ENCODE results near the gene UBE2I.
"Not testable (repeated sequence)": the region's sequence is repeated elsewhere in the genome, so short reads cannot be mapped to it uniquely, and the experiment has no call there.

The UBE2I gene

DNA sequence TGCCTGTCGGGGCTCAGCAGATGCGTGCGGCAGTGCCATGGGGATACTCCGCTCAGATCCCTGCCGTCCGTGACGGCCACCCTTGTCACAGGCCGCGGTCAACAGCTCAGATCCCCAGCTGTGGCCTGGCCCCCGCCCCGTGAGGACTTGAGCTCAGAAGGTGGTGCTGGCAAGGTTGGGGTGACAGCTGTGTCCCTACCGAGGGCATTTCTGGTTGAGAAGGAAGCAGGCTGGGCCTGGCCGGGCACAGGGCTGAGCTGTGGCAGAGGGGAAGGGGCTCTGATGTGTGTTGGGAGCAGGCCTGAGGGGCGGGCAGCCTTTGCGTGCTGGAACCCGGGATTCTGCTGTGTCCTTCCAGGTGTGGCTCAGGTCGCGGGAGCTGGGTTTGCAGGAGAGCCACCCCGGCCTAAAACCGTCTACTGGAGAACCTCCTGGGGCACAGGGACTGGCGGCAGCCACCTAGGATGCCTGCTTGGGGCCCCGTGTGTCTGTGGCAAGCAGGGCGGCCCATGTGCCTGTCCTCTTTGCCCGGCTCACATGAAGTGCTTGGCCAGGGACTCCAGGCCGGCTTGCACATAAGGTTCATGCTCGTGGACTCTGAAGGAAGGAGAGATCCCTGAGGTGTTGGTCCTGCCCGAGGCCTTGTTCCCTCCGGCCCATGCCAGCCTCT is 5.1 kb downstream of the UBE2I start:
- DNase-seq: no peak

DNA sequence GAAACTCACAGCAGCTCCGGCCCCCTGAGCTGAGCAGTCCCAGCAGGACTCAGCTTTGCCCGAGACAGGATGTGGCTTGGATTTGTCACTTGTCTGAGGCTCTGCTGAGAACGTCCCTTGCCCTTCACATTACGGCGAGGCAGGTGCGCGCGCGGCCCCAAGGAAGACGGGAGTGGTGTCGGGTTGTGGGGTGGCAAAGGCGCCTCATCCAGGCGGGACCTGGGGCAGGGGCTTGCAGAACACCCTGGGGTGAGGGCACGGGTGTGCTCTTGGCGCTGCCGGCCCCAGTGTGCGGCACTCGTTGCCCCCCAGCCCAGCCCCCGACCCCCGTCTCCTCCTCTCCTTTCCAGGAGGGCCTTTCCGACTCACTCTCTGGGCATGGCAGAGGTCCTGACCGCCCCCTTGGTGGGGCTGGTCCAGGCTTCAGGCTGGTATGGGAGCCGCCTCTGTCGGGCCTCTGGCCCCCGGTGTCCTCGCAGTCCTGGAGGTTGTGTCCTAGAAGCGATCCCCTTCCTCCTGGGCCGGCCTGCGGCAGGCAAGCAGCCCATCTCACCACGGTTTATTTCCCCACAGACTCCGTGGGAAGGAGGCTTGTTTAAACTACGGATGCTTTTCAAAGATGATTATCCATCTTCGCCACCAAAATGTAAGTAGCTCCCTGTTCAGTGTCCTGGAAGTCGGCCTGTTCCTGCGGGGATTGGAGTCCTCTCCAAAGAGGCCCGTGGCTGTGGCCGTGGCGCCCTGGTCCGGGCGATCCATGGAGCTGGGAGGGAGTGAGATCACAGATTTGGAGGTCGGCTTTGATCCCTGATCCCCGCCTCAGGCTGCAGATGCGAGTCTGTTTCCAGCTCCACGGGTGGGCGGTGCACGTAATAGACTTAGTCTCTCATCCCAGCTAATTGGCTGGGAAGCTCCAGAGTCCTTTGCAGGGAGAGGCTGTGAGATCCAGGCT is 5.9 kb downstream of the UBE2I start:
- no peak for DNase-seq

GRCh38 chr16:1316033-1316405 is 6.6 kb downstream of the UBE2I start:
- no peak for DNase-seq

DNA sequence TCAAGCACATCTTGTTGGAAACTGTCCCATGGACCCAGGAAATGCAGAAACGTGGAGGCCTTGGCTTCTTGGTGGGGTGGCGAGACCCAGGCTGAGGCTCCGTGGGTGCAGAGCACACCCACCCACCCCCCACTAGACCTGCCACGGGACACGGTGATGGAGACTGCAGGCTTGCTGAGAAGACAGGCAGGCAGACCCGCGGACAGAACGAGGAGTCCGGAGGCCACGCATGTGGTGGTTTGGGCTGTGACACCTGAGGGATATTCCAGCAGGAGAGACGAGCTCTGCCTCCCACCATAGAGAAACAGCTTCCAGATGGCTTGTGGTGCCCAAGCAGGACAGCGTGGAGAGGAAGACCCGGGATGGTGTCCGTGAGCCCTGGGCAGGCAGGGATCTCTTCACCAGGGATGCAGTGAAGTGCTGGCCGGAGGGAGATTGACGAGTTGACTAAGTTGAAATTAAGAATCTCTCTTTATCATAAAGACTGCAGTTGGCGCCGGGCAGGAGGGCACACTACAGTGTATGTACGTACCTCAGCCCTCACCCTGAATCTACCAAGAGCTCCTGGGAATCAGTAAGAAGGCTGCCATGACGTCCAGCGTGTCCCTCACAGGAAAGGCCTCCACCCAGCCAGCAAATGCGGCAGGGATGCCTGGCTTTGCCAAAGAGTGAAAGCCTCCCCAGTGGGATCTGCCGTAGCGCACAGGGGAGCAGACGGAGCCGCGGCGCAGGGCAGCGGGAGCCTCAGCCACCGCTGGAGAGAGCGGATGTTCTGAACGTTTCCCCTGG is 8.2 kb downstream of the UBE2I start:
- no peak for DNase-seq

GRCh38 chr16:1318268-1318545 is 8.8 kb downstream of the UBE2I start:
- no peak for DNase-seq

- DNase-seq: no peak
Observed at GRCh38 chr16:1319041-1319440, 9.6 kb downstream of the UBE2I start.

DNA sequence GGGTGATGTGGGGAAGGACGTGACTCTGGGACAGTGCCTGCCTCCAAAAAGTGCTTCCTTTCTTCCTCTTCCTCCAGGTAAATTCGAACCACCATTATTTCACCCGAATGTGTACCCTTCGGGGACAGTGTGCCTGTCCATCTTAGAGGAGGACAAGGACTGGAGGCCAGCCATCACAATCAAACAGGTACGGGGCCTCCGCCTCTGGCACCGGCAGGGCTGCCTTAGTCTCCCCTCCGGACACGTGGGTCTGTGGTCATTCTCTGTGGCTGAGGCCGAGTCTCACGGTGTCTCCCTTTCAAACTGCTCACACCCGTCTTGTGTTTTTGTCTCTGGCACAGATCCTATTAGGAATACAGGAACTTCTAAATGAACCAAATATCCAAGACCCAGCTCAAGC is 10.7 kb downstream of the UBE2I start:
- no peak for DNase-seq

DNA sequence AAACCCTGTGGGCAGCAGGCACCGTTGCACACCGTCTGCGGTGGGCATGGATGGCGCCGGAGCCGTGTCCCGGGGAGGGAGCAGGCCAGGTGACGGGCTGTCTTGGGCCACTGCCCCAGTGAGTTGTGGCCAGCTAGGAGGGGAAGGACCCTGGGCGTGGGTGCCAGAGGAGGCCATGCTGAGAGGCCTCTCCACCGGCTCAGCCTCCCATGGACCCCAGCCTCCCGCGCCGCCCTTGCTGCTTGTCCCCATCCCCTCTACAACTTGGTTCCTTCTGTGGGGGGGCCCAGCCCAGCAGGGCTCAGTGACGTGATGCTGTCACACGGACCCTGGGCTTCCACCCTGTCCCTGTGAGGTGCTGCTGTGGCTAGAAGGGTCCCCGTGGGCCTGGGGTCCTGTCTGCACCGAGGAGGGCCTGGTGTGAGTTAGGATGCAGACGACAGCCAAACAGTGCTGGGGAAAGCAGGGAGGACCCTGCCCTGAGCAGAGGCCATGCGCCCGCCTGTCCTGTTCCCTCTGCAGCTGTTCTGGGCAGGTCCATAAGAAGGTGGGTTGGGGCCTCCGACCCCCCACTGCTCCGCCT is 11.3 kb downstream of the UBE2I start:
- DNase-seq: no peak

DNA sequence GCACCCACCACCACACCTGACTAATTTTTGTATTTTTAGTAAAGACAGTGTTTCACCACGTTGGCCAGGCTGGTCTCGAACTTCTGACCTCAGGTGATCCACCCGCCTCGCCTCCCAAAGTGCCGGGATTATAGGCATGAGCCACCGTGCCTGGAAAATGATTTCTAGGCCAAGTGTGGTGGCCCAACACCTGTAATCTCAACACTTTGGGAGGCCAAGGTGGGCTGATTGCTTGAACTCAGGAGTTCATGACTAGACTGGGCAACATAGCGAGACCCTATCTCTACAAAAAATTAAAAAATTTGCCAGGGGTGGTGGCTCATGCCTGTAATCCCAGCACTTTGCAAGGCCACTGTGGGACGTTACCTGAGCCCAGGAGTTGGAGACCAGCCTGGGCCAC is 13.0 kb downstream of the UBE2I start:
- DNase-seq: no peak

DNA sequence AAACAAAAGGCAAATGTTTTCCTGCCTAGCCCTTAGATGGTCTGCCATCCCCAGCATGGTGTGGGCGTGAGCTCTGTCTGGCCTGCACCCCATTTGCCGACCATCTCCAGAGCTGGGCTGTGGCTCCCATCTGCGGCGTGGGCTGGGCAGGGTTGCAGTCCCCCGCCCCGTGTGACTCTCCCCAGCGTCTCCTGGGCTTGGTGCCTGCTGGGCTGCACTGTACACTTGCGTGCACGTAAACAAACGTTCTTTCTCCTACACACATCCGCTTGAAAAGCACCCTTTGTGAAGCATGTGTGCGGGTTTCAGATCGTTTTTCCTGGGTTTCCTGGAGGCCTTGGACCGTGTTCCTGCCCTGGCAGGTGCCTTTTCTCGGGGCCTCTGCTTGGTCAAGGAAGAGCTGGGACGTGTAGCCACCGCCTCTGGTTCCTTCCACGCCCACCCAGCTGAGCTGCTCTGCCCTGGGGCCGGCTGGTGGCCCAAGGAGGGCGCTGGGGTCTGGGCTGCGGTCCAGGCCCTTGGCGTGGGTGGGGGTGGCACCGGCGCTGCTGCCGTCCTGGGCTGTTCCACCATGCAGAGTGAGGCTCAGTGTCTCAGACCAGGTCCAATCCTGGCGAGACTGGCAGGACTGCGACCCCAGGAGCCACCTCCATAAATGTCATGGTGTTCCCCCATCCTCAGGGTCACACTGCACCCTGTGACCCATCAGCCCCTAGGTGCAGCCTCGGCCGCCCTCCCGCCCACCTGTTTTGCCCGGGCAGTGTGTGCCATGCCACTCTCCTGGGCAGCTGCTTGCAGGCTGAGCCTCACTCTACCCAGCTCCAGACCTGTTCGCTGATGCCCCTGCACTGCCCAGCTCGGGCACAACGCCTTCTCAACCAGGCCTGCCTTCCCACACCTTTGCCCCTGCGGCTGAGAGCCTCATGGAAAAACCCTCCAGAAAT is 14.1 kb downstream of the UBE2I start:
- DNase-seq: no peak

DNA sequence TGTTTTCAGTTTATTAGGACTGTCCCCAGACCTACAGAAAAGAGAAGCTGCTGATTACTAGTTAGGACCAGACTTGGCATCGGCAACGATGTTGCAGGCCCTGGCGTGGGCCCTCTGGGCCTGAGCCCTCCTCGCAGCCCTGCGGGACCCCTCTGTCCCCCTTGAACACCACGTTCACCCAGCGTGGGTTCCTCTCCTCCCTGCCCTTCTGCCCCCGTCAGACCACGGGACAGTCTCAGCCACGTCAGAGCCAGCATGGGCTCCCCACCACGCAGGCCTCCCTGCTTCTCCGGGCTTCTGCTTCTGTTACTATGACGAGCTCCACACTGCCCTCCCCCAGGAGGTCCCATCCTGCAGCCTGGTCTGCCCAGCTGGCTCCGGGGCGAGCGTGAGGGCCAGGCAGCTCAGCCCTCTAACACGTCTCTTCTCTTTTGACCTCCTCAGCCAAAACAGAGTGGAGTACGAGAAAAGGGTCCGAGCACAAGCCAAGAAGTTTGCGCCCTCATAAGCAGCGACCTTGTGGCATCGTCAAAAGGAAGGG is 14.9 kb downstream of the UBE2I start:
- no peak for DNase-seq

GRCh38 chr16:1325261-1325660 is 15.8 kb downstream of the UBE2I start:
- DNase-seq: no peak

GRCh38 chr16:1325673-1326371 is 16.4 kb downstream of the UBE2I start:
- DNase-seq: no peak

DNA sequence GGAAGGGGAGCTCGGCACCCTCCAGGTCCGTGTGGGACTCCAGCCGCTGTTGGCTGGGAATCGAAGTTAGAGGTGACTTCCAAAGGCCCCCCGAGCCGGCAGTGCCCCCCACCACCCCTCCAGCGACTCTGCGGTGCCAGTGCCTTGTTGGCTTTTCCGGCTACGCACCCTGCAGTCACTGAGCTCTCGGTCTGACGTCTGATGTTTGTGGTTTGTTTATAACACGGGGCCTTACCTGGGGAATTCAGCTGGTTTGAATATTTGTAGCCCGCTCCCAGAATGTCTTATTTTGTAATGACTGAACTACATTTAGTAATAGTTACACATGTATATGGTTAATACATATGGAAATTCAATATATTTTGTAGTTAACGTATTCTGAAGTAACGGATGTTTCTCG is 17.0 kb downstream of the UBE2I start:
- DNase-seq: no peak

DNA sequence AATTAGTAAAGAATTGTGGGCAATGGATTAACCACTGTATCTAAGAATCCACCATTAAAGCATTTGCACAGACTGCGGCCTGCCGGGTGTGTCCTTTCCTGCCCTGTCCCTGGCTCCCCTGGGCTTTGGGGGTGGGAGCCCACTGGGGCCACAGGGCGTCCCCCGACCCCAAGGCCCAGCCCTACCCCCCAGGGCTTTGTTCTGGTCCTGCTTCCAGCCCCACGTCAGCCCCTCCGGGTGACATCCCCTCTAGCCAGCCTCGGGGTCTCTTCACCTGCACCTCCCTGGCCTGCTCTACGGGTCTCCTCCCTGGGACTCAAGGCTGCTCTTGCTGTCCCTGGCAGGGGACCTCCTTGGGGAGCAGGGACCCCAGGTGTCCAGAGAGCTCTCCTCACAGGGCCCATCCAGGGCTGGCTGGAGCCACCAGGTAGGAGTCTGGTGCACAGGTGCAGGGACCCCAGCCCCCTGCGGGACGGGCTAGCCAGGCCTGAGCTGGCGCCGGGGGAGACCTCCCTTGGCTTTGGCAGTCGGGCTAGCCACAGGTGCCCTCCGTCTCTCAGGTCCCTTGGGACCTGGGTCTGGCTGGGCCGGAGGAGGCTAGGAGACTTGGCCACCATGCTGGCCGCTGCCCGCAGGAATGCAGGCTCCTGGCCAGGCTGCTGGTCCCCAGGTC is 17.6 kb downstream of the UBE2I start:
- no peak for DNase-seq

- no peak for DNase-seq
Observed at GRCh38 chr16:1327619-1327947, 18.1 kb downstream of the UBE2I start.

GRCh38 chr16:1328136-1328535 is 18.7 kb downstream of the UBE2I start:
- not testable (repeated sequence) for DNase-seq

GRCh38 chr16:1328961-1329360 is 19.5 kb downstream of the UBE2I start:
- not testable (repeated sequence) for DNase-seq

GRCh38 chr16:1330260-1330914 is 21.0 kb downstream of the UBE2I start:
- DNase-seq: no peak

Measured in activated CD4-positive, alpha-beta T cell treated with anti-CD3 and anti-CD28 coated beads, Interleukin-2, amount 50 U/mL, for 4 hours (primary cell).